ENCODE results near the gene UQCRC1.

GRCh38 chr3:48592519-48593087, 16.8 kb downstream of the UQCRC1 start:
- no peak for TF ChIP-seq EZH2 (IDR thresholded peaks at IDR 0.05; ENCODE audit: borderline replicate concordance, low read depth, low read length, severe bottlenecking)
- no peak for TF ChIP-seq CTCF (IDR thresholded peaks at IDR 0.05; ENCODE audit: borderline replicate concordance, extremely low read depth, low read length, poor library complexity, severe bottlenecking)
